H1 (cell line): Measurements from ENCODE around the gene GIT1. TPM values are rescaled to one million over a fixed set of nuclear protein-coding genes. Genes with fewer than 3 reads are reported as not detected.

Experiments used
- CTCF ChIA-PET: fragments of 300-600 bp; sonication (Branson Sonifier 250); formaldehyde crosslinking; loops from one replicate; lab custom pipeline; 2021; ENCODE audit not compliant: partially characterized antibody; lab: Charles Lee
- POLR2A ChIA-PET: fragments of 300-600 bp; sonication (Branson Sonifier 250); formaldehyde crosslinking; loops from one replicate; lab custom pipeline; 2021; ENCODE audit warnings: inconsistent platforms; ENCODE audit not compliant: partially characterized antibody; lab: Charles Lee
- DNase-seq, 2 experiments: peaks; one replicate each; pipeline versions ENCODE4 v3.0.0 to v3.0.0-alpha.2; 2010 to 2022; ENCODE audit warnings: low spot score in 2 of 2, low read depth in 1 of 2, mixed read lengths in 1 of 2
- FAIRE-seq: peaks from 2 replicates; lab custom pipeline; 2011; peaks lifted over from hg19 to GRCh38; lab: Jason Lieb, UNC
- H2AFZ ChIP-seq: 2 replicates; pipeline ENCODE4 v1.8.1; 2012; ENCODE audit warnings: low read length, inconsistent platforms
- H2AK5ac ChIP-seq: 2 replicates; pipeline ENCODE4 v1.6.1; 2013; ENCODE audit warnings: low read depth, low read length
- H2BK120ac ChIP-seq: replicated peaks from 2 replicates; pipeline ENCODE3; 2013; ENCODE audit warnings: low read depth, low read length, inconsistent platforms
- H2BK12ac ChIP-seq: 2 replicates; pipeline ENCODE4 v1.6.1; 2013; ENCODE audit warnings: low read depth, low read length
- H2BK15ac ChIP-seq: 2 replicates; pipeline ENCODE4 v1.6.1; 2013; ENCODE audit warnings: low read length
- H2BK20ac ChIP-seq: 2 replicates; pipeline ENCODE4 v1.6.1; 2013; ENCODE audit warnings: low read length
- H2BK5ac ChIP-seq: 2 replicates; pipeline ENCODE4 v1.6.1; 2013; ENCODE audit warnings: low read depth, low read length
- H3K14ac ChIP-seq: 2 replicates; pipeline ENCODE4 v1.6.1; 2013; ENCODE audit warnings: inconsistent platforms; ENCODE audit not compliant: insufficient read length
- H3K18ac ChIP-seq: 2 replicates; pipeline ENCODE4 v1.6.1; 2013; ENCODE audit warnings: low read length; ENCODE audit errors: extremely low read depth
- H3K23ac ChIP-seq: 2 replicates; pipeline ENCODE4 v1.6.1; 2013; ENCODE audit warnings: inconsistent platforms; ENCODE audit not compliant: insufficient read length
- H3K23me2 ChIP-seq: 2 replicates; pipeline ENCODE4 v1.6.1; 2013; ENCODE audit warnings: low read depth, low read length
- H3K27ac ChIP-seq: 2 replicates; pipeline ENCODE4 v1.6.1; 2011; ENCODE audit warnings: low read depth, low read length, inconsistent platforms
- H3K27me3 ChIP-seq, 4 experiments: replicated peaks in 1 of 4; 1 replicate in 1 of 4; 2 replicates in 3 of 4; pipeline versions ENCODE4 v1.6.1 to v1.8.1; 2011 to 2013; ENCODE audit warnings: low read length in 3 of 4, mild to moderate bottlenecking in 3 of 4, inconsistent platforms in 2 of 4, mixed read lengths in 2 of 4, moderate library complexity in 1 of 4; ENCODE audit not compliant: control insufficient read depth in 3 of 4, insufficient read depth in 3 of 4; ENCODE audit errors: extremely low read depth in 1 of 4
- H3K36me3 ChIP-seq, 4 experiments: 2 replicates each; pipeline versions ENCODE4 v1.6.1 to v1.8.1; 2011 to 2013; ENCODE audit warnings: mild to moderate bottlenecking in 4 of 4, low read length in 3 of 4, moderate library complexity in 2 of 4, control low read depth in 1 of 4, inconsistent platforms in 1 of 4; ENCODE audit not compliant: insufficient read depth in 4 of 4, control insufficient read depth in 2 of 4
- H3K4ac ChIP-seq: replicated peaks from 2 replicates; pipeline ENCODE3; 2013; ENCODE audit warnings: low read length, low read depth, mixed read lengths, inconsistent platforms; ENCODE audit not compliant: insufficient read length
- H3K4me1 ChIP-seq, 4 experiments: replicated peaks in 1 of 4; 1 replicate in 1 of 4; 2 replicates in 3 of 4; pipeline versions ENCODE4 v1.6.1 to v1.8.1; 2011 to 2013; ENCODE audit warnings: low read length in 3 of 4, inconsistent platforms in 2 of 4, mixed read lengths in 1 of 4; ENCODE audit not compliant: insufficient read depth in 4 of 4, control insufficient read depth in 3 of 4
- H3K4me2 ChIP-seq, 2 experiments: 2 replicates each; pipeline versions ENCODE4 v1.6.1 to v1.8.1; 2011 to 2013; ENCODE audit warnings: low read depth in 2 of 2, low read length in 2 of 2, control low read depth in 1 of 2, inconsistent platforms in 1 of 2, mild to moderate bottlenecking in 1 of 2; ENCODE audit not compliant: insufficient read depth in 1 of 2
- H3K4me3 ChIP-seq, 4 experiments: fragments of 200-600, 300-600 bp in 1 of 4; sonication (generic), shearing (Covaris generic), sonication (Bioruptor Twin) in 1 of 4; 2 replicates each; pipeline versions ENCODE4 v1.5.1 to v1.8.1; 2011 to 2016; ENCODE audit warnings: low read length in 4 of 4, low read depth in 3 of 4, control low read depth in 2 of 4, inconsistent platforms in 2 of 4, mild to moderate bottlenecking in 2 of 4, mixed read lengths in 1 of 4, moderate library complexity in 1 of 4; ENCODE audit not compliant: insufficient read depth in 2 of 4; ENCODE audit errors: extremely low read depth in 1 of 4
- H3K56ac ChIP-seq: replicated peaks from 2 replicates; pipeline ENCODE3; 2013; ENCODE audit warnings: low read depth, mild to moderate bottlenecking, mixed read lengths, low read length, inconsistent platforms; ENCODE audit not compliant: insufficient read length
- H3K79me1 ChIP-seq: 2 replicates; pipeline ENCODE4 v1.6.1; 2013; ENCODE audit warnings: low read depth, low read length, control low read depth
- H3K79me2 ChIP-seq, 2 experiments: 2 replicates each; pipeline versions ENCODE4 v1.6.1 to v1.8.1; 2012 to 2013; ENCODE audit warnings: low read length in 2 of 2, mild to moderate bottlenecking in 2 of 2, inconsistent platforms in 1 of 2; ENCODE audit not compliant: insufficient read depth in 2 of 2, control insufficient read depth in 1 of 2
- H3K9ac ChIP-seq, 4 experiments: replicated peaks in 1 of 4; 1 replicate in 1 of 4; 2 replicates in 3 of 4; pipeline versions ENCODE4 v1.6.1 to v1.8.1; 2011 to 2013; ENCODE audit warnings: low read depth in 3 of 4, low read length in 3 of 4, control low read depth in 2 of 4, mild to moderate bottlenecking in 2 of 4, moderate library complexity in 2 of 4, inconsistent platforms in 1 of 4; ENCODE audit errors: extremely low read depth in 1 of 4
- H3K9me3 ChIP-seq, 2 experiments: 2 replicates each; pipeline versions ENCODE4 v1.6.1 to v1.8.1; 2012 to 2013; ENCODE audit warnings: mild to moderate bottlenecking in 2 of 2, moderate library complexity in 2 of 2, control low read depth in 1 of 2, inconsistent platforms in 1 of 2, low read depth in 1 of 2, low read length in 1 of 2, mixed read lengths in 1 of 2; ENCODE audit not compliant: insufficient read depth in 2 of 2
- H4K20me1 ChIP-seq, 2 experiments: replicated peaks in 1 of 2; 2 replicates each; pipeline versions ENCODE3 to v1.8.1; 2011 to 2013; ENCODE audit warnings: inconsistent platforms in 2 of 2, low read length in 2 of 2, mild to moderate bottlenecking in 1 of 2; ENCODE audit not compliant: insufficient read depth in 2 of 2, control insufficient read depth in 1 of 2
- H4K5ac ChIP-seq: 2 replicates; pipeline ENCODE4 v1.6.1; 2013; ENCODE audit warnings: low read length, low read depth, mixed read lengths, inconsistent platforms; ENCODE audit not compliant: insufficient read length
- H4K8ac ChIP-seq: 2 replicates; pipeline ENCODE4 v1.8.0; 2013; ENCODE audit warnings: mild to moderate bottlenecking, moderate library complexity, low read length, inconsistent platforms; ENCODE audit not compliant: insufficient read depth; ENCODE audit errors: extremely low read depth
- H4K91ac ChIP-seq: replicated peaks from 2 replicates; pipeline ENCODE3; 2013; ENCODE audit warnings: low read length, mixed read lengths, inconsistent platforms; ENCODE audit not compliant: insufficient read length
- ASH2L ChIP-seq: fragments of 200-600, 300-600 bp; sonication (generic); IDR thresholded peaks from one replicate; pipeline ENCODE4 v1.7.1; 2017; ENCODE audit warnings: low read length
- BCL11A ChIP-seq, 2 experiments: IDR thresholded peaks; one replicate each; pipeline ENCODE4 v1.6.1; 2011; ENCODE audit warnings: low read depth in 2 of 2, low read length in 2 of 2, mild to moderate bottlenecking in 2 of 2
- CTBP2 ChIP-seq: IDR thresholded peaks from 2 replicates; pipeline ENCODE4 v1.7.0; 2011; ENCODE audit warnings: borderline replicate concordance, mild to moderate bottlenecking, moderate library complexity, mixed read lengths, low read length; ENCODE audit not compliant: insufficient read depth, insufficient read length
- HDAC6 ChIP-seq: IDR thresholded peaks from one replicate; pipeline ENCODE4 v1.7.1; 2012; ENCODE audit warnings: low read depth, mild to moderate bottlenecking, inconsistent platforms, low read length, moderate library complexity
- PHF8 ChIP-seq: fragments of 200-600 bp; sonication (generic); conservative IDR thresholded peaks from 2 replicates; pipeline ENCODE4 v1.7.1; 2012; ENCODE audit warnings: low read depth, mild to moderate bottlenecking, inconsistent platforms, low read length, moderate library complexity
- POLR2A ChIP-seq, 2 experiments: IDR thresholded peaks; 1 replicate in 1 of 2; 2 replicates in 1 of 2; pipeline ENCODE4 v1.6.1; 2011; ENCODE audit warnings: low read depth in 2 of 2, low read length in 2 of 2, mild to moderate bottlenecking in 2 of 2; ENCODE audit errors: control extremely low read depth in 1 of 2
- SAP30 ChIP-seq: fragments of 300-600 bp; sonication (generic); IDR thresholded peaks from 2 replicates; pipeline ENCODE4 v1.7.1; 2012; ENCODE audit warnings: low read length, moderate library complexity, mild to moderate bottlenecking, inconsistent platforms; ENCODE audit not compliant: insufficient read depth, insufficient replicate concordance
- TBP ChIP-seq: IDR thresholded peaks from 2 replicates; pipeline ENCODE4 v1.6.1; 2011; ENCODE audit warnings: low read depth, low read length, improper control_type of control experiment
- WGBS, 2 experiments: shearing (Covaris generic) in 1 of 2; methylation state at CpG; one replicate each; pipeline versions ENCODE4 v1.1.6 to v1.1.7; 2013 to 2015; ENCODE audit warnings: low lambda C conversion rate in 2 of 2, mixed read lengths in 2 of 2, inconsistent platforms in 1 of 2, low coverage in 1 of 2, missing lambda C conversion rate in 1 of 2; ENCODE audit not compliant: insufficient replicate concordance in 2 of 2, insufficient coverage in 1 of 2, insufficient read length in 1 of 2; ENCODE audit errors: extremely low coverage in 1 of 2, missing lambda C conversion rate in 1 of 2; 5-methylcytosine and 5-hydroxymethylcytosine counted together
- polyA plus RNA-seq, 7 experiments: library from polyadenylated mRNA; depleted of rRNA in 3 of 7; stranded (reverse) in 5 of 7; unstranded in 2 of 7; fragments of >200 nt in 5 of 7; fragments of 200-250 nt in 2 of 7; gene quantifications; 1 replicate in 5 of 7; 2 replicates in 1 of 7; 4 replicates in 1 of 7; pipeline versions ENCODE4 v1.2.1 to v1.2.3, GENCODE V29; 2011 to 2013; ENCODE audit warnings: missing spikeins in 2 of 7, mixed read lengths in 2 of 7
- total RNA-seq: library from RNA; stranded (reverse); fragmentation: NEBNext Ultra II Directional; extraction: Animal tissue kit (Norgen Biotek cat#: 25700); gene quantifications from 2 replicates; pipeline ENCODE4 v1.2.1, GENCODE V29; 2021
- TF ChIP-seq, protein P1 (sequence below): IDR thresholded peaks from 2 replicates; pipeline ENCODE4 v1.6.1; 2012; ENCODE audit warnings: inconsistent platforms
- TF ChIP-seq, protein P2 (sequence below): IDR thresholded peaks from 2 replicates; pipeline ENCODE4 v1.6.1; 2012; ENCODE audit warnings: inconsistent platforms

The GIT1 gene
- total and polyA plus RNA-seq, 2 of the 8 experiments (the other 6 are each of a cell fraction or from before 2014, with no cell fraction given): 62.4 to 63.0 TPM

DNA sequence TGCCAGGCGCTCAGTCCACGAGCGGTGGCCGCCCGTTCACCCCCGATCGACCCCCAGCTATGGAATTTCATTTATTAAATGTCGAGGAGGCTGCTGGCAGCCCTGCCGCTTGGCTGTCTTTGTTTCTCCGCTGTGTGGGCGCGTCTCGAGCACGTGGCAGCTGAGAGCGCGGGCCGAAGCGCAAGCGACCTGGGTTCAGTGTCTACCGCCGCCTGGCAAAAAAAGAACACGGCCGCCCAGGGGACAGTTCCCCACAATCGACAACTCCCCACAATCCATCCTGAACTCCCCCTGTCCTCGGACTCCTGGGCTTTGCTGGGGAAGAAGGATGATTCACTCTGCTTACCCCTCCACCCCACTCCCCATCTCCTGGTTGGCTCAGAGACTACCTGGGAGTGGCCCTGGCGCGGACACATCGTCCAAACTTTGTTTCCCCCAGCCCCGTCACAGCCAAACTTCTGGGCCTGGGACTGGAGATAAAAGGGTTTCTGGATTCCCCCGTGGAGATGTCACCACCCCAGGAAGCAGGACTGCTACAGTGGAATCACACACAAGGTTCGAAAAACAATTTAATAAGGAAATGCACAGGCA lies 1.8 kb upstream of the GIT1 start:
- Histone ChIP-seq H4K20me1 (peaks cover 12 to 30% of the 10 kb centered on the region in 2 experiments), H4K5ac (peak overlapping the region; percentile 65), H4K8ac (no peak overlapping the region), H2AFZ (peak overlapping the region; percentile 77; the same call in 1 of the 2 replicates), H3K9me3 (no peaks in the 10 kb centered on the region), H2BK5ac (peak overlapping the region; percentile 75; the same call in 1 of the 2 replicates), H3K36me3 (no peaks in the 10 kb centered on the region), H3K27me3 (peaks cover 0 to 6% (median 5%) of the 10 kb centered on the region in 4 experiments; a peak in 2 of 7 replicates), H2BK120ac (no peak overlapping the region), H3K27ac (0 out of 2 replicates have a peak overlapping the region, but pooled peaks have one; percentile 25), H4K91ac (peak overlapping the region; percentile 75), H3K23ac (no peak overlapping the region), H2AK5ac (no peak overlapping the region), H2BK15ac (0 out of 2 replicates have a peak overlapping the region, but pooled peaks have one; percentile 83), H2BK12ac (peak overlapping the region; percentile 68; the same call in 1 of the 2 replicates), H3K56ac (peak overlapping the region; percentile 59), H3K9ac (peak overlapping the region in 3 of 4 experiments; percentile 6 to 31 (median 28); a peak in 4 of 7 replicates), H3K4me2 (peak overlapping the region; percentile 80 to 93), H3K4me1 (peaks cover 0 to 49% (median 36%) of the 10 kb centered on the region in 4 experiments; a peak in 6 of 7 replicates), H3K4me3 (peak overlapping the region; percentile 56 to 76 (median 64)), H3K23me2 (peaks cover 36% of the 10 kb centered on the region; the same call in 1 of the 2 replicates), H3K79me1 (peaks cover 14% of the 10 kb centered on the region), H2BK20ac (no peak overlapping the region), H3K79me2 (peaks cover 0 to 40% of the 10 kb centered on the region in 2 experiments; a peak in 2 of 4 replicates), H3K18ac (peak overlapping the region; percentile 93), H3K4ac (no peak overlapping the region), H3K14ac (no peak overlapping the region)
- FAIRE-seq: no peak
- ChIA-PET POLR2A (interaction anchor here (0.6 to 3.6 kb wide), 11 partner anchors 10 to 298 kb away, joined by 3 to 30 read pairs (median 6); partner anchors contain the start of genes NUFIP2 and TAOK1), CTCF (interaction anchor here (0.6 to 5.0 kb wide), 13 partner anchors 15 to 553 kb away, joined by 3 to 167 read pairs (median 4); partner anchors contain the start of genes CORO6 and TP53I13)
- WGBS, 2 experiments: 1% methylated on average over 24 of the region's 31 CpGs; no CpG with 5 or more reads in 1 of the 2 experiments
- no peak for DNase-seq
- TF ChIP-seq, protein P1, sequence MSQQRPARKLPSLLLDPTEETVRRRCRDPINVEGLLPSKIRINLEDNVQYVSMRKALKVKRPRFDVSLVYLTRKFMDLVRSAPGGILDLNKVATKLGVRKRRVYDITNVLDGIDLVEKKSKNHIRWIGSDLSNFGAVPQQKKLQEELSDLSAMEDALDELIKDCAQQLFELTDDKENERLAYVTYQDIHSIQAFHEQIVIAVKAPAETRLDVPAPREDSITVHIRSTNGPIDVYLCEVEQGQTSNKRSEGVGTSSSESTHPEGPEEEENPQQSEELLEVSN: peak; percentile 93
- TF ChIP-seq TBP: no peak
- no peak for TF ChIP-seq HDAC6
- 0 out of 2 replicates have a peak, but pooled peaks have one; percentile 42 for TF ChIP-seq PHF8
- peak in 1 of 2 experiments; percentile 24; a peak in 1 of 3 replicates for TF ChIP-seq POLR2A (IDR thresholded peaks at IDR 0.05; ENCODE audit: control extremely low read depth in 1 of 2, low read depth in 2 of 2, low read length in 2 of 2)
- peak; percentile 87 for TF ChIP-seq ASH2L
- TF ChIP-seq BCL11A (IDR thresholded peaks at IDR 0.05; ENCODE audit: low read depth in 2 of 2, low read length in 2 of 2): no peak
- TF ChIP-seq, protein P2, sequence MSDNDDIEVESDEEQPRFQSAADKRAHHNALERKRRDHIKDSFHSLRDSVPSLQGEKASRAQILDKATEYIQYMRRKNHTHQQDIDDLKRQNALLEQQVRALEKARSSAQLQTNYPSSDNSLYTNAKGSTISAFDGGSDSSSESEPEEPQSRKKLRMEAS: peak; percentile 96
- peak; percentile 80 for TF ChIP-seq CTBP2
- peak; percentile 90 for TF ChIP-seq SAP30
